Peyer's patch (tissue), 4 donors: ENCODE results near the gene SULT1A2.
"Not testable (repeated sequence)": the region's sequence is repeated elsewhere in the genome, so short reads cannot be mapped to it uniquely, and the experiment has no call there.

Experiments
- CTCF ChIP-seq, 6 experiments: fragments of 450-650 bp in 4 of 6; fragments of 200-600 bp in 2 of 6; sonication (generic) in 1 of 6; IDR thresholded peaks; one replicate each; pipeline ENCODE4 v1.5.1; 2017 to 2019; ENCODE audit warnings: antibody characterized with exemption in 6 of 6, mild to moderate bottlenecking in 3 of 6, moderate library complexity in 1 of 6
- POLR2A ChIP-seq, 2 donors: fragments of 450-650 bp; IDR thresholded peaks; one replicate each; pipeline ENCODE4 v1.5.1; 2017; ENCODE audit warnings: antibody characterized with exemption in 2 of 2, mild to moderate bottlenecking in 2 of 2, moderate library complexity in 2 of 2

GRCh38 chr16:28636093-28636823 is 39.4 kb upstream of the SULT1A2 start:
- not testable (repeated sequence) for TF ChIP-seq CTCF, POLR2A (IDR thresholded peaks at IDR 0.05)
